Smooth muscle cell (in vitro differentiated cells): ENCODE results near the gene BCAR3. TPM values are rescaled to one million over a fixed set of nuclear protein-coding genes. Genes with fewer than 3 reads are reported as not detected.

Source experiments
- DNase-seq: peaks from one replicate; lab custom pipeline; 2025; ENCODE audit not compliant: unreplicated experiment; lab: John Stamatoyannopoulos, UW
- H2AFZ ChIP-seq: fragments of 200-600 bp; sonication (generic); 2 replicates; pipeline ENCODE4 v1.6.0; 2016; ENCODE audit warnings: antibody characterized with exemption, low read depth, mild to moderate bottlenecking
- H3F3A ChIP-seq: fragments of 200-600 bp; sonication (generic); 2 replicates; pipeline ENCODE4 v1.6.0; 2017; ENCODE audit warnings: antibody characterized with exemption, low read depth
- H3K27ac ChIP-seq: fragments of 200-600 bp; sonication (generic); 2 replicates; pipeline ENCODE4 v1.5.1; 2016; ENCODE audit warnings: low read depth, mild to moderate bottlenecking
- H3K27me3 ChIP-seq: fragments of 200-600 bp; sonication (generic); 2 replicates; pipeline ENCODE4 v1.6.1; 2016; ENCODE audit warnings: low read depth, mild to moderate bottlenecking
- H3K36me3 ChIP-seq: fragments of 200-600 bp; sonication (generic); 2 replicates; pipeline ENCODE4 v1.5.1; 2016; ENCODE audit warnings: low read depth
- H3K4me1 ChIP-seq: fragments of 200-600 bp; sonication (generic); 2 replicates; pipeline ENCODE4 v1.5.1; 2016; ENCODE audit warnings: low read depth
- H3K4me2 ChIP-seq: fragments of 200-600 bp; sonication (generic); 2 replicates; pipeline ENCODE4 v1.6.0; 2016; ENCODE audit warnings: mild to moderate bottlenecking
- H3K4me3 ChIP-seq: fragments of 200-600 bp; sonication (generic); 2 replicates; pipeline ENCODE4 v1.5.1; 2016; ENCODE audit warnings: mild to moderate bottlenecking
- H3K79me2 ChIP-seq: fragments of 200-600 bp; sonication (generic); 2 replicates; pipeline ENCODE4 v1.6.0; 2016; ENCODE audit warnings: low read depth, mild to moderate bottlenecking
- H3K9ac ChIP-seq: fragments of 200-600 bp; sonication (generic); 2 replicates; pipeline ENCODE4 v1.6.0; 2016; ENCODE audit warnings: low read depth
- H3K9me3 ChIP-seq: fragments of 200-600 bp; sonication (generic); replicated peaks from 2 replicates; pipeline ENCODE4 v1.5.1; 2016; ENCODE audit warnings: low read depth
- H4K20me1 ChIP-seq: fragments of 200-600 bp; sonication (generic); 2 replicates; pipeline ENCODE4 v1.6.0; 2016; ENCODE audit warnings: low read depth
- CTCF ChIP-seq: fragments of 200-600 bp; sonication (generic); IDR thresholded peaks from 2 replicates; pipeline ENCODE4 v1.5.1; 2017; ENCODE audit warnings: borderline replicate concordance, mild to moderate bottlenecking, antibody characterized with exemption; ENCODE audit not compliant: insufficient read depth, poor library complexity, severe bottlenecking
- WGBS: methylation state at CpG from one replicate; pipeline ENCODE4 v1.1.7; 2016; ENCODE audit warnings: low lambda C conversion rate; 5-methylcytosine and 5-hydroxymethylcytosine counted together
- polyA plus RNA-seq: library from polyadenylated mRNA; unstranded; fragments of >200 nt; fragmentation: Nextera tagmentation; extraction: Ambion mirVana; gene quantifications from 2 replicates; pipeline ENCODE4 v1.2.1, GENCODE V29; 2016
- total RNA-seq: library from RNA; depleted of rRNA; stranded (reverse); fragments of >200 nt; gene quantifications from 2 replicates; pipeline ENCODE4 v1.2.3, GENCODE V29; 2014

BCAR3 gene
- total and polyA plus RNA-seq, 2 experiments from 2014 or later: 21.4 to 24.9 TPM

- peaks cover 6% of the 10 kb centered on the region for H3K36me3 ChIP-seq
- H3K27me3 ChIP-seq: no peaks in the 10 kb centered on the region
- DNase-seq: no peak
- H3K27ac ChIP-seq: peak overlapping the region; percentile 59
- no peak overlapping the region for H3K9ac ChIP-seq
- 50% methylated on average over 1 of the region's 1 CpG for WGBS
- H3K9me3 ChIP-seq: no peaks in the 10 kb centered on the region
- peaks cover 12% of the 10 kb centered on the region for H3F3A ChIP-seq
- H3K4me2 ChIP-seq: peak overlapping the region; percentile 7
- peaks cover 9% of the 10 kb centered on the region for H3K4me1 ChIP-seq
- H2AFZ ChIP-seq: no peak overlapping the region
- H3K79me2 ChIP-seq: peaks cover 76% of the 10 kb centered on the region
- no peak overlapping the region for H3K4me3 ChIP-seq
- TF ChIP-seq CTCF: no peak
- H4K20me1 ChIP-seq: peaks cover 99% of the 10 kb centered on the region
Measured at GRCh38 chr1:93594603-93594880, 87.1 kb downstream of the BCAR3 start.

GRCh38 chr1:93593854-93594602 is 87.6 kb downstream of the BCAR3 start:
- no peak for TF ChIP-seq CTCF
- Histone ChIP-seq H2AFZ (no peak overlapping the region), H3K4me1 (peaks cover 9% of the 10 kb centered on the region), H3K9ac (no peak overlapping the region), H4K20me1 (peaks cover 98% of the 10 kb centered on the region), H3K27ac (peak overlapping the region; percentile 59), H3K36me3 (peaks cover 6% of the 10 kb centered on the region), H3K79me2 (peaks cover 71% of the 10 kb centered on the region), H3K9me3 (no peaks in the 10 kb centered on the region), H3K4me3 (no peak overlapping the region), H3K4me2 (peak overlapping the region; percentile 7), H3F3A (peaks cover 12% of the 10 kb centered on the region), H3K27me3 (no peaks in the 10 kb centered on the region)
- no peak for DNase-seq
- 60% methylated on average over 13 of the region's 13 CpGs for WGBS

- peaks cover 9% of the 10 kb centered on the region for H3K4me1 ChIP-seq
- H3F3A ChIP-seq: peaks cover 12% of the 10 kb centered on the region
- peaks cover 63% of the 10 kb centered on the region for H3K79me2 ChIP-seq
- no peak for DNase-seq
- no peaks in the 10 kb centered on the region for H3K9me3 ChIP-seq
- no peaks in the 10 kb centered on the region for H3K27me3 ChIP-seq
- peak overlapping the region; percentile 59 for H3K27ac ChIP-seq
- H2AFZ ChIP-seq: no peak overlapping the region
- WGBS: 87% methylated on average over 6 of the region's 6 CpGs
- H4K20me1 ChIP-seq: peaks cover 97% of the 10 kb centered on the region
- TF ChIP-seq CTCF: no peak
- H3K36me3 ChIP-seq: peaks cover 6% of the 10 kb centered on the region
- no peak overlapping the region for H3K9ac ChIP-seq
- H3K4me2 ChIP-seq: no peak overlapping the region
- no peak overlapping the region for H3K4me3 ChIP-seq
Measured at GRCh38 chr1:93592551-93592949, 89.1 kb downstream of the BCAR3 start.
